SIG-M5 treated with dmso at 0.1 percent for 504 hours (cell line): ENCODE measurements around the gene POLR2E.

Experiments used
- DNase-seq: peaks from one replicate; lab custom pipeline; 2025; ENCODE audit not compliant: unreplicated experiment; lab: John Stamatoyannopoulos, UW

The POLR2E gene

DNA sequence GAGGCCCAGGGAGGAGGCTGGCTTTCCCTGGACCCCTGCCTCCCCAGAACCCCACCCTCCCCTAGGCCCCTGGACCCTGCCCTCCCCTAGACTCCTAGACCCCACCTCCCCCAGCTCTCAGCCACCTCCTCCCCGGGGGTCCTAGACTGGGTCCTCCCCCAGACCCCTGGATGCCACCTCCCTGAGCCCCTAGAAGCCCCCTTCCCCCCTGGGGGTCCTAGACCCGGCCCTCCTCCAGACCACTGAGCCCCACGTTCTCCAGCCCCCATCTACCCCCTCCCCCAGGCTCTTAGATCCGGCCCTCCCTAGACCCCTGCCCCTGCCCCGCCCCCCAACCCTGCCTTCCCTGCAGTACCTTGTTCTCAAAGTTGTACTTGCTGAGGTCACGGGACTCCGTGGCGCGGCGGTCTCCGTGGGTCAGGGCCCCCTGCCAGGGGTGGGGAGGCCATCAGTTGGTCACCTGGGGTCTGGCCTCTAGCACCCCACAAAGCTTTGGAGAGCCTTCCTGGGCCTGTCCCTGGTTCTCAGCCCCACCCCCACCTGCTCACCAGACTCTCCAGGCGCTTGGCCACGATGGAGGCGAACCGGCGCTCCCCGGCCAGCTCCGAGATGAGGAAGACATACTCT is 16.6 kb upstream of the POLR2E start:
- DNase-seq = no peak

GRCh38 chr19:1110809-1111640 is 15.8 kb upstream of the POLR2E start:
- no peak for DNase-seq

DNA sequence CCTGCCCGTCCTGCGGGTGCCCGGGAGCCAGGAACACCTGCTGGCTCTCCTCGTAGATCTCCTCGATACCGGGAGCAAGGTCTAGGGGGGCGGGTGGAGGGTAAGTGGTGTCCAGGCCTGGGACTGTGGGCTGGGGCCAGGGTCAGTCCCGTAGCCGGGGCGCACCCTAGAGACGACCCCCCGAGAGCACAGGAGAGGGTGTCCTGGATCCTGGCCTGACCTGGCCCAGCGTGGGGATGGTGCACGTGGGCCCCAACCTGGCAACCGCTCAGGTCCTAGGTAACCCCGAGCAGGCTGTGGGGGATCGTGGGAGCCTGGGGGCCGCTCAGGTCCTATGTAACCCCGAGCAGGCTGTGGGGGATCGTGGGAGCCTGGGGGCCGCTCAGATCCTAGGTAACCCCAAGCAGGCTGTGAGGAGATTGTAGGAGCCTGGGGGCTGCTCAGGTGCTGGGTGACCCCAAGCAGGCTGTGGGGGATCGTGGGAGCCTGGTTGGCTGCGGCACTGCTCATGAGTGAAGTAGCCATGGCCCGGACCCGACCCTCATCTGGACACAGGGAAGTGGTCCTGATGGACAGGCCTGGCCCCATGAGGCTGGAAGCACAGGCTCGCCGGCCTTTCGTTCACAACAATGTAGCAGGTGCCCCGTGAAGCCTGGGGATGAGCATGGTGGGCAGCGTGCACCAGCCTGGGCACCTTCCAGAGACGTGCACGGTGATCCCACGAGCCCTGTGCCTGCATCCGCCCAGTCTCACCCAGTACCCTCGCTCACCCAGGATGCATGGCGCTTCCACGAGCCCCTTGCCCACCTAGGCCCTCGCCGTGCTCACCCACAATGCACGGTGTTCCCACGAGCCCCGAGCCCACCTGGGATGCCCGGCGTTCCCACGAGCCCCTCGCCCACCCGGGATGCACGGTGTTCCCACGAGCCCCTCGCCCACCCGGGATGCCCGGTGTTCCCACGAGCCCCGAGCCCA is 14.8 kb upstream of the POLR2E start:
- no peak for DNase-seq

GRCh38 chr19:1109032-1109551 is 13.9 kb upstream of the POLR2E start:
- no peak for DNase-seq

DNA sequence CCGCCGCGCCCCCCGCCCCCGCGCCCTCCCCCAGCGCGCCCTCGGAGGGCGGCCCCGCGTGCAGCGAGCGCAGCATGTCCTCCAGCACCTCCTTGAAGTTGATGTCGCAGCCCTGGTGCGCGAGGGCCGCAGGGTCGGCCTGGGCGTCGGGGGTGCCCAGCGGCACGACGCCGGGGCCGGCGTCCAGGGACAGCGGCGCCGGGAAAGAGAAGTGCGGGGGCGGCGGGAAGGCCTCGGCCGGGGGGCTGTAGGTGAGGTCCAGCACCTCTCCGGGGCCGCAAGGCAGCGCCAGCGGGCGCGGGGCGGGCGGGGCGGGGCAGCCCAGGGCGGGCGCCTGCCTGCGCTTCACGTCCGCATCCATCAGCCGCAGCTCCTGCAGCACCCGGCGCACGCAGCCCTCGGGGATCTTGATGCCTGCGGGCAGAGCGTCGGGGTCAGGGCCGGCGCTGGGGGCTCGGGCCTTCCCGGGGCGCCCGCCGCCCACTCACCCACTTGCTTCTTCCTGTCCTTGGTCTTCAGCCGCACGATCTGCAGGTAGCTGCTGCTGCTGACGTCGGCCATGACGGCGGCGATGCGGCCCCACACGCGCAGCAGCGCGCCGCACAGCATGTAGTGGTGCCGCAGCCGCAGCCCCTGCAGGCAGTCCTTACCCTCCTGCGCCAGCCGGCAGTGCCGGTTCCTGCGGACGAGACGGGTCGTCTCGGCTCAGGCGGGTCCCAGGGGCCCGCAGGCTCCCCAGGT is 13.3 kb upstream of the POLR2E start:
- DNase-seq = no peak

GRCh38 chr19:1107661-1108261 is 12.6 kb upstream of the POLR2E start:
- DNase-seq = no peak

- no peak for DNase-seq
Observed at GRCh38 chr19:1106841-1107660, 11.9 kb upstream of the POLR2E start.

- DNase-seq = no peak
Observed at GRCh38 chr19:1105873-1106840, 11.0 kb upstream of the POLR2E start.

GRCh38 chr19:1105008-1105872 is 10.1 kb upstream of the POLR2E start:
- no peak for DNase-seq

DNA sequence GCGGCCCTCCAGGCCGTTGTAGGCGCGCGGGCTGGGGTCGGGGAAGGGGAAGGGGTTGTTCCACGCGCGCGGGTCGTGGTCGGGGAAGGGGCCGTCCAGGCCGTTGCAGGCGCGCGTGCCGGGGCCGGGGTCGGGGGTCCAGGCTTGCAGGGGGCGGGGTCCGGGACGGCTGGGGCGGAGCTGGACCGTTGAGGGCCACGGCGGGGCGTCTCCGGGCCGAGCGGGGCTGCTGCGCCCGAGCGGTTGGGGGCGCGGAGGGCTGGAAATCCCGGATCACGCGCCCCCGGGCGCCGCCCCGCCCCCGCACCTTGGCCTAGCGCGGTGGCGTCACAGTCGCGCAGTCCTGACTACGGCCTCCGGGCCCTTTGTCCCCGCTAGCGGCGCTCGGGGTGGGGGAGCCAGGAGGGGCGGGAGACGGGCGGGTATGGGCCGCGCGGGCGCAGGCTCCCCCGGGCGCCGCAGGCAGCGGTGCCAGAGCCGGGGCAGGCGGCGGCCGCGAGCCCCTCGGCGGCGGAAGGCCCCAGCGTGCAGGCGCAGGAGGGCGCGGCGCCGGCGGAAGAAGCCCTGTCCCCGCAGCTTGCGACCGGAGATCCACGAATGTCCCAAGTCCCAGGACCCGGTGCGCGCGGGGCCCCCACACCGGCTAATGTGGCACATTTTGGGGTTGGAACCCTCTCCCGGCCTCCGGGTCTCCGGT is 9.3 kb upstream of the POLR2E start:
- peak; percentile 44 for DNase-seq

GRCh38 chr19:1103708-1104310 is 8.6 kb upstream of the POLR2E start, which contains the start of gene GPX4:
Gene GPX4 (plus strand): TSS chr19:1103994. CDS start chr19:1104044, 50 bp downstream.
- peak; percentile 92 for DNase-seq

DNA sequence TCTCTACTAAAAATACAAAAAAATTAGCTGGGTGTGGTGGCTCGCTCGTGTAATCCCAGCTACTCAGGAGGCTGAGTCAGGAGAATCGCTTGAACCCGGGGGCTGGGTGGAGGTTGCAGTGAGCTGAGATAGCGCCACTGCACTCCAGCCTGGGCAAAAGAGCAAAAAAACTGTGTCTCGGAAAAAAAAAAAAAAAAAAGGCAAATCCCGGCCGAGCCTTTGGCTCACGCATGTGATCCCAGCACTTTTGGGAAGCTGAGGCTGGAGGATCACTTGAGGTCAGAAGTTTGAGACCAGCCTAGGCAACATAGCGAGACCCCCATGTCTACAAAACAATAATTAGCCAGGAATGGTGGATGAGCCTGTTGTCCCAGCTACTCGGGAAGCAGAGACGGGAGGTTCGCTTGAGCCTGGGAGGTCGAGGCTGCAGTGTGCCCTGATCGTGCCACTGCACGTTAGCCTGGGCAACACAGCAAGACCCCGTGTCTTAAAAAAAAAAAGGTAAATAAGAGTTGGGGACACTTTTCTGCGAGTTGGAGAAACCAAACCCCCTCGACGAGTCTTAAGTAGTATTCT is 8.0 kb upstream of the POLR2E start:
- no peak for DNase-seq

- DNase-seq = peak; percentile 40
Observed at GRCh38 chr19:1102407-1103131, 7.4 kb upstream of the POLR2E start.

GRCh38 chr19:1101337-1101698 is 6.1 kb upstream of the POLR2E start:
- DNase-seq = peak; percentile 63
